Mesothelial cell of epicardium (in vitro differentiated cells): Measurements from ENCODE around the gene SEC61A2. TPM values are rescaled to one million over a fixed set of nuclear protein-coding genes. Genes with fewer than 3 reads are reported as not detected.

Experiments
- DNase-seq, 2 experiments: peaks; one replicate each; pipeline ENCODE4 v3.0.0; 2021; ENCODE audit warnings: low spot score in 2 of 2; ENCODE audit not compliant: unreplicated experiment in 2 of 2
- H3K27ac Mint-ChIP-seq: 2 replicates; pipeline ENCODE4 v1.8.0; 2021; ENCODE audit warnings: mixed read lengths
- H3K27me3 Mint-ChIP-seq: 2 replicates; pipeline ENCODE4 v1.8.0; 2021; ENCODE audit warnings: low read depth, mixed read lengths
- H3K36me3 Mint-ChIP-seq: 2 replicates; pipeline ENCODE4 v1.8.0; 2021; ENCODE audit warnings: mixed read lengths
- H3K4me1 Mint-ChIP-seq: 2 replicates; pipeline ENCODE4 v1.8.0; 2021; ENCODE audit warnings: mixed read lengths
- H3K4me3 Mint-ChIP-seq: 2 replicates; pipeline ENCODE4 v1.8.0; 2021; ENCODE audit warnings: mild to moderate bottlenecking, moderate library complexity, mixed read lengths
- H3K9me3 Mint-ChIP-seq: 2 replicates; pipeline ENCODE4 v1.8.0; 2021; ENCODE audit warnings: mixed read lengths
- CTCF ChIP-seq: fragments of 200-600 bp; sonication (generic); IDR thresholded peaks from one replicate; pipeline ENCODE4 v1.5.0; 2021; ENCODE audit warnings: antibody characterized with exemption; ENCODE audit not compliant: unreplicated experiment
- total RNA-seq: library from RNA; stranded (reverse); gene quantifications from 3 replicates; pipeline ENCODE4 v1.2.1, GENCODE V29; 2021

SEC61A2 gene
- total RNA-seq, 1 donor from 2014 or later = 27.7 TPM

GRCh38 chr10:12150163-12150562 is 20.7 kb downstream of the SEC61A2 start:
- H3K27me3 Mint-ChIP-seq = no peaks in the 10 kb centered on the region
- peaks cover 38% of the 10 kb centered on the region for H3K36me3 Mint-ChIP-seq
- TF ChIP-seq CTCF = no peak
- no peaks in the 10 kb centered on the region for H3K9me3 Mint-ChIP-seq
- H3K4me3 Mint-ChIP-seq = no peak overlapping the region
- DNase-seq = no peak
- H3K4me1 Mint-ChIP-seq = peaks cover 4% of the 10 kb centered on the region
- no peak overlapping the region for H3K27ac Mint-ChIP-seq

- H3K27me3 Mint-ChIP-seq = no peaks in the 10 kb centered on the region
- H3K9me3 Mint-ChIP-seq = no peaks in the 10 kb centered on the region
- peak overlapping the region; percentile 60 for H3K27ac Mint-ChIP-seq
Observed at GRCh38 chr10:12154516-12154915, 25.0 kb downstream of the SEC61A2 start.

GRCh38 chr10:12156367-12157123 is 27.1 kb downstream of the SEC61A2 start:
- H3K4me1 Mint-ChIP-seq = peaks cover 4% of the 10 kb centered on the region

More at GRCh38 chr10:12154516-12154915, 25.0 kb downstream of the SEC61A2 start:
- peaks cover 4% of the 10 kb centered on the region for H3K4me1 Mint-ChIP-seq
- no peak overlapping the region for H3K4me3 Mint-ChIP-seq
- H3K36me3 Mint-ChIP-seq = peaks cover 38% of the 10 kb centered on the region
- no peak for DNase-seq
- no peak for TF ChIP-seq CTCF

GRCh38 chr10:12158111-12158510 is 28.6 kb downstream of the SEC61A2 start:
- H3K27me3 Mint-ChIP-seq = no peaks in the 10 kb centered on the region
- TF ChIP-seq CTCF = no peak

More at GRCh38 chr10:12156367-12157123, 27.1 kb downstream of the SEC61A2 start:
- H3K27me3 Mint-ChIP-seq = no peaks in the 10 kb centered on the region
- peaks cover 38% of the 10 kb centered on the region for H3K36me3 Mint-ChIP-seq
- no peak for DNase-seq
- H3K27ac Mint-ChIP-seq = no peak overlapping the region
- no peak overlapping the region for H3K4me3 Mint-ChIP-seq
- TF ChIP-seq CTCF = no peak
- H3K9me3 Mint-ChIP-seq = no peaks in the 10 kb centered on the region

GRCh38 chr10:12160664-12161063 is 31.2 kb downstream of the SEC61A2 start:
- no peak for TF ChIP-seq CTCF
- Mint-ChIP-seq H3K36me3 (peaks cover 45% of the 10 kb centered on the region), H3K27ac (no peak overlapping the region), H3K4me1 (no peaks in the 10 kb centered on the region), H3K27me3 (no peaks in the 10 kb centered on the region), H3K4me3 (no peak overlapping the region), H3K9me3 (no peaks in the 10 kb centered on the region)
- DNase-seq = no peak

More at GRCh38 chr10:12158111-12158510, 28.6 kb downstream of the SEC61A2 start:
- H3K4me3 Mint-ChIP-seq = no peak overlapping the region
- H3K36me3 Mint-ChIP-seq = peaks cover 45% of the 10 kb centered on the region
- peaks cover 4% of the 10 kb centered on the region for H3K4me1 Mint-ChIP-seq
- DNase-seq = no peak
- H3K9me3 Mint-ChIP-seq = no peaks in the 10 kb centered on the region
- no peak overlapping the region for H3K27ac Mint-ChIP-seq
